Stimulated activated CD8-positive, alpha-beta memory T cell treated with anti-CD3 and anti-CD28 coated beads, Interleukin-15, amount 100 ng/mL, for 4 hours (primary cell): ENCODE results near the gene SMIM22.

Experiments used
- DNase-seq, 2 donors: peaks; one replicate each; pipeline ENCODE4 v3.0.0-alpha.2; 2020; ENCODE audit warnings: low read depth in 2 of 2

The SMIM22 gene

DNA sequence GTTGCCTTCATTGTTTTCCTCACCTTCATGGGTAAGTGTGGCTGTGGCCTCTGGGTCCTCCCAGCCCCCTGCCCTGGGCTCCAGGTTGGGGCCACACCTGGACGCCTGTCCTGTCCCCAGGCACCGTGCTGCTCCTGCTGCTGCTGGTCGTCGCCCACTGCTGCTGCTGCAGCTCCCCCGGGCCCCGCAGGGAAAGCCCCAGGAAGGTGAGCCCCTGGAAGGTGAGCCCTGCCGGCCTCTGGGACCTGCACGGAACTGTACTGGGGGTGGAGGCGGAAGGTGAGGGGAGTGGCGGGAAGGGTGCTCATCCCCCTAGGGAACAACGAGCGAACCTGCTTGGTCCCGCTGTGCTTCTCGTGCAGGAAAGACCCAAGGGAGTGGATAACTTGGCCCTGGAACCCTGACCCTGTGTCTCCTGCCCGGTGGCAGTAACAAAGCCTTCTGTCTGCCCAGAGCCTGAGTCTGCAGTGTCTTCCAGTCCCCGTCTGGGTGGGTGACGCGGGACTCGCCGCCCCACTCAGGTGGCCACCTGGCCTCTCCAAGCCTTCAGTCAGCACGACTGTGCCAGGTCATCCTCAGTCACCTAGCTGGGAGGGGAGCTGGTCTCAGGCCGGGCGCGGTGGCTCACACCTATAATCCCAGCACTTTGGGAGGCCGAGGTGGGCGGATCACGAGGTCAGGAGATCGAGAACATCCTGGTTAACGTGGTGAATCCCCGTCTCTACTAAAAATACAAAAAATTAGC lies 831 bp downstream of the SMIM22 start:
- DNase-seq = no peak

DNA sequence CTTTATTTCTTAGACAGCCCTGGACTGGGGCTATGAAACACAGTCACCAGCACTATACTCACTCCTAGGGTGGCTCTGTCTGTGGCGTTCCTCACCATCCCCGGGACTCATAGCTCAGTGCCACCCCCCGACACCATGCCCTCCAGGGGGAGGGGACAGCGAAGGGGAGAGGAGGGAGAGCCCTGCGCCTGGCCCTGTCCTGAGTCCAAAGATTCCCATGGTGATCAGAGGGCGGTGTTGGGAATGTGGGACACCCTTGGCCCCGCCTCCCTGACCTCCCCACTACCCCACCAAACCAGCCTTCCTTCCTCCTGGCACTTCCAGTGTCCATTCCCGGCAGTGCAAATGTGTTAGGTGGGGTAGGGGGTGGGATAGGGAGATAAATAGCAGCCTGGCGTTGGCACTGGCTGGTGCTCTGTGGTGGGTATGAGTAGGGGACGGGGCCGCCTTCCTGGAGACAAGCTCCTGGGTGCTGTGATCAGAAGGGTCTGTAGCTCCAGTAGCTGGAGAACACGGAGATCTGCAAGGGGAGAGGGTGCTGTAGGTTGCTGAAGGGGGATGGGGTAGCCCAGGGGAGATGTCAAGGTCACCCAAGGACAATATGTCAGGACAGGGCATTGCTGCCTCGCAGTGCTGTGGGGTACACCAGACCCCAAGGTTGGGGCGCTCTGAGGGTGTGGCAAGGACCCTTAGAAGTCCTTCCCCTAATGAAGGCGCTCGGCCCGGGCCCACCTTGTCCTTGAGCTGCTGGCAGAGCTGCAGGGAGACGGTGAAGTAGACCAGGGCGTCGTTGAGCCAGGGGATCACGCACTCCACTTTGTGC lies 2.0 kb downstream of the SMIM22 start:
- DNase-seq = no peak

DNA sequence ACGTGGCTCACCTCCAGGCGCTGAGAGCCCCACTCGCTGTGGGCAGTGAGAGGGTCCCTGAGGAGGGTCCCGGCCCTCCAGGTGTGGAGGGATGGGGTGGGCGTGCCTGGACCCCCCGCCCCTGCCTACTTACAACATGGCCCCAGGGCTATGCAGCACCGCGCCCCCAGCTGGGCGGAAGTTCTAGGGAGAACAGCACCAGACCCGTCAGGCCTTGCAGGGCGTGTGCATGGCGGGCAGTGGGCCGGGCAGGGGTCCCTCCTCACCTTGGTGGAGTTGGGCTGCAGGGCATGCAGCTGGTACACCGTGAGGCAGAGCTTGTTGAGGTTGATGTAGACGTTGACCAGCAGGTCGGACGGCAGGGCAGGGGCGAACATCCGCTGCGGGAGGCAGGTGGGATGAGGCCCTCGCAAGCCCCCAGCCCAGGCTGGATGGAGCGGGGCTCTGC lies 2.7 kb downstream of the SMIM22 start:
- DNase-seq = no peak

DNA sequence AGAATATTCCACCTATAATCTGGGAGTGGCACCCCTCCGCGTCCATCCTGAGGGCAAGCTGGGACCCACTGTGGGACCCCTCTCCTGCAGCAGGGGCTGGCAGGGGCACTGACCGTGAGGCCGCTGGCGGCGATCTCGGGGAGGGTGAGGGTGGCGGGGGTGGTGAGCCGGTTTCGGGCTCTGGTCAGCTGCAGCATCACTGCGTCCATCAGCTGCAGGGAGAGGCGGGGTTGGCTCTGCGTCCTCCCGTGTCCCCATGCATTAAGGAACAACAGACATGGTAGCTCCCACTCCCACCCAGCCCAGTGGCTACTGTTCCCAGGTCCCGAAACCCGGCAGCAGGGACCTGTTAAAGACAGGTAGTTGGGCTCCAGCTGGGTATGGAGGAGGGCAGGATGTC lies 3.3 kb downstream of the SMIM22 start:
- DNase-seq = no peak

DNA sequence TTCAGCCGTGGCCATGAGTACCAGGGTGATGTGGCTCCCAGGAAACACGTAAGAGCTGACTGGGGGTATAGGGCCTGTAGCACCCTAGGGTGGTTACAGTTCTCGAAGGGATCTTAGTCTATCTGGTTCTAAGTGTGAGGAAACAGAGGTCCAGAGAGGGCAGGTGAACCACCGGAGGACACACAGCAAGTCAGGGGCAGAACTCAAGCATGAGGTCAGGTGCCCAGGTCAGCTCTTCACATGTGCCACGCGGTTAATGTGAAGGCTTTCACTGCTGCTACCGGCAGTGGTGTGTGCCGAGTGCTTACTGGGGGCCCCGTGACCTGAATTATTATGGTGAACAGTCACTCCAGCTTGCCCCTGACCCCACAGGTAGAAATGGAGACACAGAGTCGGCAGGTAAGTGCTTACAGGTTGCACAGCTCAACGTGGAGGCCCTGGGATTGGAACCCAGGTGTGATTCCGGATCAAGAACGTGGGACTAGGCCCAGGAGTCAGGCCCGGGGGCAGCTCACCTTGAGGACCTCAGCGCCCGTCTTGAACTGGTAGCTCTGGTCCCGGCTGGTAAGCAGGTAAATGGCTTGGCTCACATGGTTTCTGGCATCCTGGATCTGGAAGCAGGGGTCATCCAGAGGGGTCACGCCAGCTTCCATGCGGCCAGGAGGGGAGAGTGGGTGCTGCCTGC lies 4.1 kb downstream of the SMIM22 start:
- DNase-seq = no peak

DNA sequence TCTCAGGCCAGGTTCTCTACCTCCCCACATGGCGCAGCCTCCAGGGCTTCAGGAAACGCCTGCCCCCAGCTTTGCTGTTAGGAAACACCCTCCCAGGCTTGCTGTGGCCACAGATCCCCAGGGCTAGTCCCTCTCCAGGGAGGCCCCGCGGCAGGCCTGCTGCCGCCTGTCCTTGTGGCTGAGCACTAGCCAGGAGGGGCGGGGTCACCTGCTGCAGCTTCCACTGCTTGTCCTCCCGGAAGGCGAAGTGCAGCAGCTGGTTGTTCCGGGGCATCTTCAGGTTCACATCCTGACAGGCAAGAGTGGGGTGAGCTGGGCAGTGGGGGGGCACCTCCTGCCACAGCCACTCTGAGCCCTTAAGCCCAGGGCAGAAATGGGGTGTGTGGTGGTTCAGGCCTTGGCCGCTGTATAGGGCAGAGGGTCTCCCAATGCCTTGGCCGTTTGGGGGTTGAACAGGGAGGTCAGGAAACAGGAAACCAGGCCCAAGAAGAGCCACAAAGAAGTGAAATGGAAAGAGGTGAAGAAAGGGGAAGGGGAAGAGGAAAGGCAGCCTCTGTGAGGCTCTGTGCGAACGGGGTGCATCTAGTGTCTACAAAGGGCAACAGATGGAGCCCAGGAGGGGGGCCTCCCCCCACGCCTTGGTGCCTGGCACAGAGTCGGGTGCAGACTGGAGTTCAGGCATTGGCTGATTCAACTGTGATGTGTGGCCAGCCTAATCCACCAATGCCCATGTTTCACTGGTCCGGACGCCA lies 5.3 kb downstream of the SMIM22 start:
- no peak for DNase-seq

DNA sequence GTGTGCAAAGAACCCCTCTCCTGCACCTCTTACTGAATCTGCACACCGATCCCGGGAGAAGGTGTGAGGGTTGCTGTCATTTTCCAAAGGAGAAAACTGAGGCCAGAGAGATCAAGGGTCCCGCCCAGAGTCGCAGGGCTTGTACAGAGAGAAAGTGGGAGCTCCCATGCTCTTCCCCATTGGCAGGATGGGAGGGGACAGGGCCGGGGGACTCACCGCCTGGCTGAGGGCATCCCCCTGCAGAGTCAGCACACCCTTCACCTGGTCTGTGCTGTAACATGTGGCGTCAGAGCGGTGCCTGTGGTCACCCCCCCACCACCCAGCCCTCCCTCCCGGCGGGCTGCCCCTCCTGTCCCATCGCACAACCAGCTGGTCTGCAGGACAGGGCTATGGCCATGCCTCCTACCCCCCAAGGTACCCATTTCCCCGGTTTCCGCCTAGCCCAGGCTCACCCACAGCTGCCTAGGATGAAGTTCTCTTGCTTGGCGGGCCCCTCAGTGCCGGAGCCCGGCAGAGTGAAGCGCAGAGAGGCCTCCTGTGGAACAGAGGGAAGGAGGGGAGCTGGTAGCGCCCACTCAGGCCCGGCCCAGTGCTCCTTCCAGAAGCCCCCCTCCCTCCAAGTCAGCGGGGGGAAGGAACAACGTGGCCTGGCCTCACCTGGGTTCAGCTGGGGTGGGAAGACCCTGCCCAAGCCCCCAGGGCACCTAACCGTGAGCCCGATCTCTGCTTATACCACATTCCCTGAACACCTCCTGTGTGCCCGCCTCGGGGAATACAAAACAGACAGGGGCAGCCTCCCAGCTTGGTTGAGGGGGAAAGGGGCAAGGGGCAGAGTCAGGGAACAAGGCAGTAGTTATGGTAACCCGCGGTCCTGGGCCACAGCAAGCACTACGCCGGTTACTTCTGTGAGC lies 6.1 kb downstream of the SMIM22 start:
- no peak for DNase-seq

DNA sequence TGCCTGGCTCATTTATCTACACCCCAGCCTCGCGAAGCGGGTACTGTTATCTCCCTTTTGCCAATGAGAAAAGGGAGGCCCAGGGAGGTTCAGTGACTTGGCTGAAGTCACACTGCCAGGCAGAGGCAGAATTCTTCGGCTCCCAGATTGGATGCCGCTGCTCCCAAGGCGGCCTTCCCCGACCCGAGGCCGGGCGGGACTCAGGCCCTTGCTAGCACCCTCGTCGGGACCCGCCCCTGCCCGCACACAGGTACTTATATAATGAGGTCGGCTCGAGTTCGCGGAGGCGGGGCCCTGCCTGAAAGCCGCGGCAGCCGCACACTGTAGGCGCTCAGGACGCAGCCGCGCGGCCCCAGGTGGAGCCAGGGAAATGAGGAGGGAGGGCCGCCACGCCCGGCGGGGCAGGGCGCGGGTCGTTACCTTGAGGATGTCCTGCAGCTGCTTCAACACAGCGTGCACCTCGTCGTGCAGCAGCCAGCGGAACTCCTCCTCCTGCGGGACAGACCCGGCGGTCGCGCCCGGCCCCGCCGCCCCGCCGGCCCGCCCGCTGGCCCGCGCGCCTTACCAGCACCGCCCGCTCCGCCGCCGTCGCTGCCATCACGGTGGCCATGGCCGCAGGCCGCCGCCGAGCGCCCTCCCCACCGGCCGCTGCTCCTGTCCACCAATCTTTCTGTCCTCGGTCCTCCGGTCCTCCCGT lies 6.9 kb downstream of the SMIM22 start, which contains the start of gene ROGDI:
Gene ROGDI (minus strand): TSS at position 672 of the 697 bp plus-strand sequence. CDS start 62 bp downstream, at position 610.
- peak; percentile 41 to 54 for DNase-seq

DNA sequence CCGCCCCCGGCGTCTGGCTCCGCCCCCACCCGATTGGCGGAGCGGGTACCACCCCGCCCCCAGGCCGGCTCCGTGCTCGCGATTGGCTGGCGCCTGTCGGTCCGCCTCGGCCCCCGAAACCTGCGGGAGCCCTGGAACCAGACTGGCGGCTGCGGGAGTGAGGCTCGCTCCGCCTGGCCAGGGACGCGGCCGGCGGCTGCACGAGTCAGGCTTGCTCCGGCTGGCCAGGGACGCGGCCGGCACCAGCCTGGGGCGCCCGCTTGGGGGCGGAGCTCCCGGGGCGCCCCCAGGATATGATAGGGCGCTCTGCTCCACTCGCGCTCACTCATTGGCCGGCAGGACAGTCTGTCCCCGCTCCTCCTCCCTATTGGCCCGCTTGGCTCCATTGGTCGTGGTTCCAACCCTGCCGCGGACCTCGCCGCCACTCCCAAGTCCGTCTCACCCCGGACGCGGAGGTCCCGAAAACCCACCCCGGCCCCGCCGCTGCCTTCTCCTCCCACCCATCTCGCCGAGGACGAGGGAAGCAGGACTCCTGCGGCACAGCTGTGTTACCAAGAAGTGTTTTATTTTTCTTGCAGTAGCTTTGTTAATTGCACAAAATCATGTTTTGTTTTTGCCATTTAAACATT lies 7.6 kb downstream of the SMIM22 start:
- DNase-seq = peak; percentile 71 to 79

DNA sequence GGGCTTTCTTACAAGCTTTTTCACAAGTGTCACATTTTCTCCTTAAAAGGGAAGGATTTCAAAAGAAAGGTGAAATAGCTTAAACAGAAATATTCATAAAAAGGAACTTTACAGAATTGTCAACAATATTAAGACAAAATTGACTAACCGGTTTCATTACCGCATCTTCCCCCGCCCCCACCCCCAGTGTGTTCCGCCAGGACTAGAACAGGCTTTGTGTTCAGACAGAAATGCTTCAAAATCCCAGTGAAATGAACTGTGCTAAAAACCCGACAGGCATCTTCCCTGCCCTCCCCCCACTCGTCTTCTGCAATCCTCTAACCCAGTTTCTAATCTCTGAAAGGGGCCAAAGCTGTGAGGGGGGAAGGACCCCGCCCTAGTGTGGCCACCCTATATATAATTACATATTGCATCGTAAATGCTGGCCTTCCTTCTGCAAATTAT lies 8.3 kb downstream of the SMIM22 start:
- no peak for DNase-seq

DNA sequence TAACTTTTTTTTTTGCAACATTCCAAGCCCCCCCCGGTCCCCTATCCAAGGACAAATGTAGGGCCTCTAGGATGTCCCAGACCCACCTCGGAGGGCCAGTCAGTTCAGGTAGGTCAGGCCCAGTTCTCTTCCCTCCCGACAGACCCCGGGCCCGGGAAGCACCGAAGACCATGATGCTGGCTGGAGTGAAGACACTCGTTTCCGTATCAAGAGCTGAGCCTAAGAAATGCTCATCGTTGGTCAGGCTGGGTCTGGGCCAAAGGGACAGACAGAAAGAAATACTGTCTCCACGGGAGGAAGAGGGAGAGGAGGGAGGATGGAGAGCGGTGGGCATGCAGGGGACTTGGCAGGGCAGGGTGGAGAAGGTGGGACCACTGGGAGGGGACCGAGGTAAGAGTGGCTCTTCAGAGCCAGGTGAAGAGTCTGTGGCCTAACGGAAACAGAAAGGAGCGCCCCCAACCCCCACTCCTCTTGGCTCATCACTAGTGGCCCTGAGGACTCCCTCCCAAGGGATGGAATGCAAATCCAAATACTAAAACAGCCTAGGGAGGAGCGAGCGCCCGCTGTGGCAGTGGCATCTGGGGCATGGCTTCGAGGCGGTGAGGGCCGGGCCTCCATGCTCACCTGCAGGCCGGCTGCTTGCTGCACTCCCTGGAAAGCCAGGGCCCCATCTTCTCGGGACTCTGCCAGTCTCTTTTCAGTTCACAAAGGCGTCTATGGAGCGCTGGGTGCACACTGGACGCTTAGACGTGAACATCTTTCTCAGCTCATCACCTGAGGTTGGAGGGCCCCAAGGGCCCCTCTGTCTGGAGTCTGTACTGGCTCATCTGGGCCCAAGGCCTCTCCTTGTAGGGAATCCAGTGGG lies 9.0 kb downstream of the SMIM22 start:
- DNase-seq = no peak

DNA sequence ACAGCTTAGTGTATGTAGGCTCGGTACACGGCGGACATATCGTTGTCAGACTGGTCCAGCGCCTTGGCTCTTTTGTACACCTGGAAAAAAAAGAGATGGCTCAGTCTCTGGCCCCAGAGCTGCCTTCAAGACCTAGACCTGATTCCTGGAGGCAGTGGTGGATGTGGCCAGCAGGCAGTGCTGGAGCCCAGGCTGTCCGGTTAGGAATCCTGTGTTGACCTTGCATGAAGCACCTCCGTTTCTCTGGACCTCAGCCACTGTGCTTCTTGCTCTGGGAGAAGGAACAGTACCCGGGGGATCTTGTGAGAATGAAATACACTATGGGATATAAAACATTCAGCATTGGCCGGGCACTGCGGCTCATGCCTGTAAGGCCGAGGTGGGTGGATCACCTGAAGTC lies 10.1 kb downstream of the SMIM22 start:
- DNase-seq = no peak

DNA sequence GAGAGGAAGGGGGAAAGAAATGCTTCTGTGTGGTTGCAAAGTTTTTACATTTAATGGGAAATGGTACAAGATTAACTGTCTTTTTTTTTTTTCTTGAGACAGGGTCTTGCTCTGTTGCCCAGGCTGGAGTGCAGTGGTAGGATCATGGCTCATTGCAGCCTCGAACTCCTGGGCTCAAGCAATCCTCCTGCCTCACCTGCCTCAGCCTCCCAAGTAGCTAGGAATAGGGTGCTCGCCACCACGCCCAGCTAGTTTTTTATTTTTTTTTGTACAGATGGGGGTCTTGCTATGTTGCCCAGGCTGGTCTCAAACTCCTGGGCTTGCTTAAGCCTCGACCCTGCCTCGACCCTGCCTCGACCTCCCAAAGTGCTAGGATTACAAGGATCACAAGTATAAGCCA lies 11.1 kb downstream of the SMIM22 start:
- no peak for DNase-seq

DNA sequence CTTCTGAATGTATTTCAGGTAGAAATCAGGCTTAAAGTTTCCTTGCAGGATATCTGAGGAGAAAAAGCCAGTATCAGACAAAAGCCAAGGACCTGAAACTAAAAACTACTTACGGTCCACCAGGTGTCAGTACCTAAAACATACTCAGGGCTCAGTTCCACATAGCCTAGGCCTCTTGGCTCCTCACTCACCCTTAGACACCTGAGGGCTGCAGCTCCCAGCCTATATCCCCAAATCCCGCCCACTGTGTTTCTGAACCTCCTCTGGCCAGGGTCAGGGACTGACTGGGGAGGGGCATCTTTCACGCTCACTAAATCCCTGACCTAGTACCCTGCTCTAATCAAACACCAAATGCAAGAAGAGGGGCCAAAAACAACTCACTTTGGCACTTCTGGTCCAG lies 16.1 kb downstream of the SMIM22 start:
- no peak for DNase-seq

DNA sequence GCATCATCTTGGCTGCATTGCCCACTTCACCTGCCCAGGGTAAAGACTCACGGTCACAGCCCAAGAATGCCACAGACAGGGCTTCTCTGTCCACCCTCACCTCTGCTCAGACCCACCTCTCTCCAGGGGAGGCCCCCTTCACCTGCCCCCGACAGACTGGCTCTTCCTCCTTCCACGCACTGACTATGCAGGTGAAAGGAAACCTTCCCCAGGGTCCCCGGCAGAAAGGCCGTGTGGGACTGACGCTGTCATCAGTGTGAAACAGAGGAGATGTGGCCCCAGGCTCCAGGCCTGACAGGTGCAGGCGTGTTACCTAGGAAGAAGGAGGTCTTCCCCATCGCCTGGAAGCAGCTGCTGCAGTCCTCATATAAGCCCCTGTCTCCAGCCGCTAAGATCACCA lies 16.6 kb downstream of the SMIM22 start:
- DNase-seq = no peak

DNA sequence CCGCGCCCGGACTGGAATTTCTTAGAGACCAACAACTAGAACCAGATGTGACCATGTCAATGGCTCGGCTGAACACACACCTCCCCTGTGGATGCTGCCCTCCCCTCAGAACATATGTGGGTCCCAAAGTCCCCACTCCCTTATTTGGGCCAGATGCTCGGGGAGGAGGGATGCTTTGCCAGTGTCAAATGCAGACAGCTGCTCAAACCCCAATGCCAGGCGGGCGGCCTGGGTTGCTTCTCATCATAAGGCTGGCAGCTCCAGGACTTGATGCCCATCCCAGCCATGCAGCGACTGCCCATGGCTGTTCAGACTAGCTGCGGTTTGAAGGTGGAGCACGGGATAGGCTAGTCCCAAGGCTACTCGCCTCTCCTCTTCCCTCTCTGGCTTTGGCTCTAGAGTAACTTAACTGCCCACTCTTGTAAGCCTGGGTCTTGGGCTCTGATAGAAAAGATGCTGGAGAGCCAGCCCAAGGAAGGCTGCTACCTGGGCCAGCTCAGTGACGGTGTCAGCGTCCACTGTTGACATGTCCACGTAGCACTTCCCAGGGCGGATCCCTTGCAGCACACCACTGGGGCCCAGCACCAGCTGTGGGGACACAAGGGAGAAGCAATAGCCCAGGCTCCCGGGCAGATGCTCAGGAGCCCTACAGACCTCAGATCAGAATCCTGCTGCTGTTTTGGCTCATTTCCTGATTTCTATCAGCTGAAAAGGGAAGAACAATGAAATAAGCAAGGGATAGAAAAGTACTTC lies 18.3 kb downstream of the SMIM22 start:
- no peak for DNase-seq

DNA sequence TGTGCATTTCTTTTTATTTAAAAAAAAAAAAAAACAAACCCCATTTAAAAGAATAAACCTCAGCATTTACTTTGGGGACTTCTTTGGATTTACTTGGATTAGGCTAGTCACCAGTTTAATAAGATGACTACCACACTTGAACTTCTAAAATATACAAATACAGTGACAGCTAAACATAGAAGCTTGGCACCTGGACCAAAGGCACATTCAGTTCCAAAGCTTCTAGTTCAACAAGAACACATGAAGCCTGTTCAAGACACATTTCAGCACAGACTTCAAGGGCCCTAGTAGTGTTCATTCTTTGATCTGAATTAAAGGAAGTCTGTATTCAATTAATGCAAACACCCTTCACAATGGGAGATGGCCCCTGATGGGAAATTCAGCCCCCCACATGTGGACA lies 18.9 kb downstream of the SMIM22 start:
- DNase-seq = no peak
